ENCODE measurements around the gene TRIM6. TPM values are rescaled to one million over a fixed set of nuclear protein-coding genes. Genes with fewer than 3 reads are reported as not detected.
"Not testable (repeated sequence)": the region's sequence is repeated elsewhere in the genome, so short reads cannot be mapped to it uniquely, and the experiment has no call there.

The TRIM6 gene
- total RNA-seq, 1 donor from 2014 or later, result 1.9 TPM

DNA sequence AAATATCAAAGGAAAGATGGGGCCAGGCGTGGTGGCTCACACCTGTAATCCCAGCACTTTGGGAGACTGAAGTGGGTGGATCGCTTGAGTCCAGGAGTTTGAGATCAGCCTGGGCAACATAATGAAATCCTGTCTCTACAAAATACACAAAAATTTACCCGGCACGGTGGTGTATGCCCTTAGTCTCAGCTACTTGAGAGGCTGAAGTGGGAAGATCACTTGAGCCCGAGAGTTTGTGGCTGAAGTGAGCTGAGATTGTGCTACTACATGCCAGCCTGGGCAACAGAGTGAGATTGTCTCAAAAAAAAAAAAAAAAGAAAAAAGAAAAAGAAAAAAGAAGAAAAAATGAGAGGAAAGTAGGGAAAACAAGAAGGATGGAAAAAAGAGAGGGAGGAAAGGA, 3.8 kb upstream of the TRIM6 start:
- H3K9me3 Mint-ChIP-seq (ENCODE audit: unreplicated experiment), result no peaks in the 10 kb centered on the region
- peaks cover 34% of the 10 kb centered on the region for H3K4me1 Mint-ChIP-seq (ENCODE audit: unreplicated experiment)
- no peak overlapping the region for H3K4me3 Mint-ChIP-seq (ENCODE audit: unreplicated experiment)
- no peak for DNase-seq (ENCODE audit: extremely low spot score, unreplicated experiment)
- peak overlapping the region; percentile 76 for H3K27ac Mint-ChIP-seq (ENCODE audit: unreplicated experiment)
- TF ChIP-seq, protein P1, sequence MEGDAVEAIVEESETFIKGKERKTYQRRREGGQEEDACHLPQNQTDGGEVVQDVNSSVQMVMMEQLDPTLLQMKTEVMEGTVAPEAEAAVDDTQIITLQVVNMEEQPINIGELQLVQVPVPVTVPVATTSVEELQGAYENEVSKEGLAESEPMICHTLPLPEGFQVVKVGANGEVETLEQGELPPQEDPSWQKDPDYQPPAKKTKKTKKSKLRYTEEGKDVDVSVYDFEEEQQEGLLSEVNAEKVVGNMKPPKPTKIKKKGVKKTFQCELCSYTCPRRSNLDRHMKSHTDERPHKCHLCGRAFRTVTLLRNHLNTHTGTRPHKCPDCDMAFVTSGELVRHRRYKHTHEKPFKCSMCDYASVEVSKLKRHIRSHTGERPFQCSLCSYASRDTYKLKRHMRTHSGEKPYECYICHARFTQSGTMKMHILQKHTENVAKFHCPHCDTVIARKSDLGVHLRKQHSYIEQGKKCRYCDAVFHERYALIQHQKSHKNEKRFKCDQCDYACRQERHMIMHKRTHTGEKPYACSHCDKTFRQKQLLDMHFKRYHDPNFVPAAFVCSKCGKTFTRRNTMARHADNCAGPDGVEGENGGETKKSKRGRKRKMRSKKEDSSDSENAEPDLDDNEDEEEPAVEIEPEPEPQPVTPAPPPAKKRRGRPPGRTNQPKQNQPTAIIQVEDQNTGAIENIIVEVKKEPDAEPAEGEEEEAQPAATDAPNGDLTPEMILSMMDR (IDR thresholded peaks at IDR 0.05), result no peak
- H3K36me3 Mint-ChIP-seq (ENCODE audit: unreplicated experiment), result no peaks in the 10 kb centered on the region
- H3K27me3 Mint-ChIP-seq (ENCODE audit: unreplicated experiment), result no peaks in the 10 kb centered on the region

DNA sequence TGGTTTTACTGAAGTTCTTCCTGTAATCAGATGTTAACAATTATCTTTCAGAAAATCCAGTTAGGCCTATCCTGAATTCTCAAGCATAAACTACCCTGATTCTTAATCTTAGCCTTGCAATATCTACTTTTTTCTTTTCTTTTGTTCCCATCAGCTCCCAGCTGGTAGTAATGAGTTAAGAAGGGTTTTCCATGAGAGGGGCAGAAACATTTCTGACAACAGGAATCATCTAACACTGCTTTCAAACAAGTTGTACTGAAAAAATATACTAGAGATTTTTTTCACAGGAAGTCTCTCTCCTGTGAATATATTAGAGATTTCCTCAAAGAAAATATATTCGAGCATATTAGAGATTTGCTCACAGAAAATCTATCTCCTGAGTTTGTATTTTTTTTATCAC, 3.3 kb upstream of the TRIM6 start:
- H3K9me3 Mint-ChIP-seq (ENCODE audit: unreplicated experiment), result no peaks in the 10 kb centered on the region
- H3K36me3 Mint-ChIP-seq (ENCODE audit: unreplicated experiment), result no peaks in the 10 kb centered on the region
- TF ChIP-seq, protein P1 (IDR thresholded peaks at IDR 0.05), result no peak
- peaks cover 39% of the 10 kb centered on the region for H3K4me1 Mint-ChIP-seq (ENCODE audit: unreplicated experiment)
- no peaks in the 10 kb centered on the region for H3K27me3 Mint-ChIP-seq (ENCODE audit: unreplicated experiment)
- H3K27ac Mint-ChIP-seq (ENCODE audit: unreplicated experiment), result peak overlapping the region; percentile 76
- no peak overlapping the region for H3K4me3 Mint-ChIP-seq (ENCODE audit: unreplicated experiment)
- DNase-seq (ENCODE audit: extremely low spot score, unreplicated experiment), result no peak

DNA sequence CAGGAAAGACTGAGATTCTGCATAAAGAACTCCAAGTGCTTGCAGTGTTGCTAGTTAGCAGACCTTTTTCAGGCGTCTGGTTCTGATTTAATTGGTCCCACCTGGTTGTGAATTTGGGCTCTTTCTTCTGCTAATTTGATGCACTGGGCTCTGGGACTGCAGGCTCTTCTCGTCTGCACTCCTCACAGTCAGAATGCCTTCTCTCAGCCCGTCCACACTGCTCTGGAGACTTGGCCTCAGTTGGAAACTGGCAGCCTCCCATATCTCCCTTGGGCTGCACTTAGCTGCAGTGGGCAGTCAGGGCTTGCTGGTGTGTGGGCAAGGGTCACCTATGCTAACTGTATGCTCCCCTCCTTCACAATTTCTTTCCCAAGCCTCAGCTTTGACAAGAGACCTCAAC, 1.5 kb downstream of the TRIM6 start:
- Mint-ChIP-seq H3K27me3 (ENCODE audit: unreplicated experiment) (no peaks in the 10 kb centered on the region), H3K4me1 (ENCODE audit: unreplicated experiment) (peaks cover 40% of the 10 kb centered on the region), H3K4me3 (ENCODE audit: unreplicated experiment) (no peak overlapping the region), H3K36me3 (ENCODE audit: unreplicated experiment) (no peaks in the 10 kb centered on the region), H3K9me3 (ENCODE audit: unreplicated experiment) (no peaks in the 10 kb centered on the region), H3K27ac (ENCODE audit: unreplicated experiment) (no peak overlapping the region)
- DNase-seq (ENCODE audit: extremely low spot score, unreplicated experiment), result peak; percentile 59
- TF ChIP-seq, protein P1 (IDR thresholded peaks at IDR 0.05), result no peak

DNA sequence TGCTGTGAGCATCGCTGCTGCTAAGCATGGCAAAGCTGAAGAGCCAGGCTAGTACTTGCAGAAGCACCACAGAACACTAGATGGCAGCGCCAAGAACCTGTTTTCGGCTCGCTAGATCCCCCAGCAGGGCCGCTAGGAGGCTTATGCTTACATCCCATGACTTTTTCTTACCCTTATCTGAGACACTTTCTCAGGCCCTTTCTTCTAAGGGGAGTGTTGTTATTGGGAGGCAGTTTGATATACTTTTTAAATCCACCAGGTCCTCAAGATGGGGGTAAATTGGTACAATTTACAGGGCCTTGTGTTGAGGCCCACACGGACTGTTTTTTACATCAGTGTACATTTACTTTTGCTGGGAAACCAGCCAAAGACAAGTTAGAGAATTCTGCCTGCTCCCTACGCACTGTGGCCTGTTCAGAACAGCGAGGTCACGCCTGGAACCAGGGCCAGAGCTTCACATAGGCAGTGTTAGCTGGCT, 4.0 kb downstream of the TRIM6 start:
- no peak overlapping the region for H3K4me3 Mint-ChIP-seq (ENCODE audit: unreplicated experiment)
- peaks cover 31% of the 10 kb centered on the region for H3K4me1 Mint-ChIP-seq (ENCODE audit: unreplicated experiment)
- no peaks in the 10 kb centered on the region for H3K9me3 Mint-ChIP-seq (ENCODE audit: unreplicated experiment)
- no peaks in the 10 kb centered on the region for H3K36me3 Mint-ChIP-seq (ENCODE audit: unreplicated experiment)
- H3K27ac Mint-ChIP-seq (ENCODE audit: unreplicated experiment), result no peak overlapping the region
- TF ChIP-seq, protein P1 (IDR thresholded peaks at IDR 0.05), result peak; percentile 82
- H3K27me3 Mint-ChIP-seq (ENCODE audit: unreplicated experiment), result no peaks in the 10 kb centered on the region
- peak; percentile 84 for DNase-seq (ENCODE audit: extremely low spot score, unreplicated experiment)

DNA sequence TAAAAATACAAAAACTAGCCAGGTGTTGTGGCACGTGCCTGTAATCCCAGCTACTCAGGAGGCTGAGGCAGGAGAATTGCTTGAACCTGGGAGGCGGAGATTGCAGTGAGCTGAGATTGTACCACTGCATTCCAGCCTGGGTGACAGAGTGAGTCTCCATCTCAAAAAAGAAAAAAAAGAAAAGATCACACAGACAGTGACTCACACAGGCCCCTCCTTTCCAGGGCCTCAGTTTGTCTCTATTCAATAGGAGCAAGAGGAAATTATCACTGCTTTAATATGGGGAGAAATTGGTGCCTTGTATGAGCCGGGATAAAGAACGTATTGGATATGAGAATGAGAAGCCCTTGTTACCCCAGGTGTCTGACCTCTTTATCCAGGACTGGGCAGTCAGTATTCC, 6.4 kb downstream of the TRIM6 start:
- peaks cover 25% of the 10 kb centered on the region for H3K4me1 Mint-ChIP-seq (ENCODE audit: unreplicated experiment)
- H3K27me3 Mint-ChIP-seq (ENCODE audit: unreplicated experiment); DNase-seq (ENCODE audit: extremely low spot score, unreplicated experiment); H3K27ac Mint-ChIP-seq (ENCODE audit: unreplicated experiment); H3K36me3 Mint-ChIP-seq (ENCODE audit: unreplicated experiment); H3K4me3 Mint-ChIP-seq (ENCODE audit: unreplicated experiment); H3K9me3 Mint-ChIP-seq (ENCODE audit: unreplicated experiment): not testable (repeated sequence)

DNA sequence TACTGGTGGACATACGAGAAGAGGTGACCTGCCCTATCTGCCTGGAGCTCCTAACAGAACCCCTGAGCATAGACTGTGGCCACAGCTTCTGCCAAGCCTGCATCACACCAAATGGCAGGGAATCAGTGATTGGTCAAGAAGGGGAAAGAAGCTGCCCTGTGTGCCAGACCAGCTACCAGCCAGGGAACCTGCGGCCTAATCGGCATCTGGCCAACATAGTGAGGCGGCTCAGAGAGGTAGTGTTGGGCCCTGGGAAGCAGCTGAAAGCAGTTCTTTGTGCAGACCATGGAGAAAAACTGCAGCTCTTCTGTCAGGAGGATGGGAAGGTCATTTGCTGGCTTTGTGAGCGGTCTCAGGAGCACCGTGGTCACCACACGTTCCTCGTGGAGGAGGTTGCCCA, 6.9 kb downstream of the TRIM6 start:
- H3K9me3 Mint-ChIP-seq (ENCODE audit: unreplicated experiment), result no peaks in the 10 kb centered on the region
- H3K4me1 Mint-ChIP-seq (ENCODE audit: unreplicated experiment), result peaks cover 21% of the 10 kb centered on the region
- no peak overlapping the region for H3K4me3 Mint-ChIP-seq (ENCODE audit: unreplicated experiment)
- DNase-seq (ENCODE audit: extremely low spot score, unreplicated experiment), result peak; percentile 67
- H3K27me3 Mint-ChIP-seq (ENCODE audit: unreplicated experiment), result no peaks in the 10 kb centered on the region
- TF ChIP-seq, protein P1 (IDR thresholded peaks at IDR 0.05), result no peak
- no peak overlapping the region for H3K27ac Mint-ChIP-seq (ENCODE audit: unreplicated experiment)
- H3K36me3 Mint-ChIP-seq (ENCODE audit: unreplicated experiment), result no peaks in the 10 kb centered on the region
